ENCODE data around the gene HAUS7.
A peak's percentile ranks its signal among the peaks of the same experiment; 100 is the strongest.

HAUS7 gene

GRCh38 chrX:153401133-153401764 is 69.1 kb downstream of the HAUS7 start, which contains the start of gene PNMA6E:
PNMA6E (minus strand) TSS chrX:153401350; CDS start chrX:153398849, 2,501 bp downstream.
- no peak for ATAC-seq
- TF ChIP-seq, protein P1, sequence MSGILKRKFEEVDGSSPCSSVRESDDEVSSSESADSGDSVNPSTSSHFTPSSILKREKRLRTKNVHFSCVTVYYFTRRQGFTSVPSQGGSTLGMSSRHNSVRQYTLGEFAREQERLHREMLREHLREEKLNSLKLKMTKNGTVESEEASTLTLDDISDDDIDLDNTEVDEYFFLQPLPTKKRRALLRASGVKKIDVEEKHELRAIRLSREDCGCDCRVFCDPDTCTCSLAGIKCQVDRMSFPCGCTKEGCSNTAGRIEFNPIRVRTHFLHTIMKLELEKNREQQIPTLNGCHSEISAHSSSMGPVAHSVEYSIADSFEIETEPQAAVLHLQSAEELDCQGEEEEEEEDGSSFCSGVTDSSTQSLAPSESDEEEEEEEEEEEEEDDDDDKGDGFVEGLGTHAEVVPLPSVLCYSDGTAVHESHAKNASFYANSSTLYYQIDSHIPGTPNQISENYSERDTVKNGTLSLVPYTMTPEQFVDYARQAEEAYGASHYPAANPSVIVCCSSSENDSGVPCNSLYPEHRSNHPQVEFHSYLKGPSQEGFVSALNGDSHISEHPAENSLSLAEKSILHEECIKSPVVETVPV (CRISPR knock-in tag; IDR thresholded peaks at IDR 0.05): no peak
- TF ChIP-seq TCF4 (CRISPR knock-in tag; IDR thresholded peaks at IDR 0.05; ENCODE audit: borderline replicate concordance): no peak
- TF ChIP-seq CREB5 (CRISPR knock-in tag; IDR thresholded peaks at IDR 0.05; ENCODE audit: low read depth): no peak
- TF ChIP-seq RARB (CRISPR knock-in tag; IDR thresholded peaks at IDR 0.05): no peak
- no peak for TF ChIP-seq TSHZ2 (CRISPR knock-in tag; IDR thresholded peaks at IDR 0.05)
- no peak for TF ChIP-seq ZFP30 (CRISPR knock-in tag; IDR thresholded peaks at IDR 0.05)
- no peak for TF ChIP-seq ZFP3 (CRISPR knock-in tag; IDR thresholded peaks at IDR 0.05)
- no peak for TF ChIP-seq ARNTL (CRISPR knock-in tag; IDR thresholded peaks at IDR 0.05; ENCODE audit: borderline replicate concordance, low read depth)
- TF ChIP-seq BACH2 (CRISPR knock-in tag; IDR thresholded peaks at IDR 0.05; ENCODE audit: borderline replicate concordance): no peak
- TF ChIP-seq ISL1 (CRISPR knock-in tag; IDR thresholded peaks at IDR 0.05): no peak
- no peak for TF ChIP-seq ZC3H10 (CRISPR knock-in tag; IDR thresholded peaks at IDR 0.05)
- no peak for TF ChIP-seq ZNF565 (CRISPR knock-in tag; conservative IDR thresholded peaks at IDR 0.05; ENCODE audit: low read depth)
- no peak for TF ChIP-seq ZNF70 (CRISPR knock-in tag; IDR thresholded peaks at IDR 0.05)
- no peak for TF ChIP-seq TOX (CRISPR knock-in tag; IDR thresholded peaks at IDR 0.05; ENCODE audit: borderline replicate concordance)
- TF ChIP-seq OSR1 (CRISPR knock-in tag; IDR thresholded peaks at IDR 0.05): no peak

- peak; percentile 85 for ATAC-seq
- TF ChIP-seq TOX (CRISPR knock-in tag; IDR thresholded peaks at IDR 0.05; ENCODE audit: borderline replicate concordance) (no peak), TCF4 (CRISPR knock-in tag; IDR thresholded peaks at IDR 0.05; ENCODE audit: borderline replicate concordance) (no peak), POU6F1 (CRISPR knock-in tag; IDR thresholded peaks at IDR 0.05; ENCODE audit: borderline replicate concordance, low read depth) (no peak), ZFP3 (CRISPR knock-in tag; IDR thresholded peaks at IDR 0.05) (no peak), GLIS3 (CRISPR knock-in tag; IDR thresholded peaks at IDR 0.05) (no peak), ZNF565 (CRISPR knock-in tag; conservative IDR thresholded peaks at IDR 0.05; ENCODE audit: low read depth) (no peak), OSR1 (CRISPR knock-in tag; IDR thresholded peaks at IDR 0.05) (no peak), ZNF8 (CRISPR knock-in tag; IDR thresholded peaks at IDR 0.05) (no peak), ISL1 (CRISPR knock-in tag; IDR thresholded peaks at IDR 0.05) (no peak)
- TF ChIP-seq, protein P1 (CRISPR knock-in tag; IDR thresholded peaks at IDR 0.05): no peak
Observed at GRCh38 chrX:153400146-153401132, 69.9 kb downstream of the HAUS7 start.
